Renal cortex interstitium (tissue), 11 donors: Measurements from ENCODE around the gene RAG1. TPM values are rescaled to one million over a fixed set of nuclear protein-coding genes. Genes with fewer than 3 reads are reported as not detected.

Source experiments
- DNase-seq, 11 donors: peaks; one replicate each; pipeline ENCODE4 v3.0.0-alpha.2; 2013; ENCODE audit warnings: low read depth in 9 of 11, low spot score in 4 of 11; ENCODE audit errors: extremely low read depth in 1 of 11
- polyA plus RNA-seq, 3 donors: library from polyadenylated mRNA; unstranded; fragments of 120-200 nt; gene quantifications; one replicate each; pipeline ENCODE4 v1.2.1, GENCODE V29; 2013; ENCODE audit not compliant: insufficient read length in 3 of 3

RAG1 gene
- polyA plus RNA-seq, 3 donors = 2.8 TPM

- no peak for DNase-seq
Measured at GRCh38 chr11:36581536-36581935, 13.7 kb downstream of the RAG1 start.

- no peak for DNase-seq
Measured at GRCh38 chr11:36583667-36584066, 15.9 kb downstream of the RAG1 start.

- no peak for DNase-seq
Measured at GRCh38 chr11:36586543-36586942, 18.7 kb downstream of the RAG1 start.

- DNase-seq = no peak
Measured at GRCh38 chr11:36588099-36588498, 20.3 kb downstream of the RAG1 start.

- no peak for DNase-seq
Measured at GRCh38 chr11:36590513-36590912, 22.7 kb downstream of the RAG1 start.

- no peak for DNase-seq
Measured at GRCh38 chr11:36591433-36591832, 23.6 kb downstream of the RAG1 start.

- peak; percentile 74 to 96 (median 87) for DNase-seq
Measured at GRCh38 chr11:36594316-36594989, 26.6 kb downstream of the RAG1 start, which contains the start of gene IFTAP. TSS of gene IFTAP (plus strand) at chr11:36594502. CDS start at chr11:36610104, 15,602 bp downstream.

DNA sequence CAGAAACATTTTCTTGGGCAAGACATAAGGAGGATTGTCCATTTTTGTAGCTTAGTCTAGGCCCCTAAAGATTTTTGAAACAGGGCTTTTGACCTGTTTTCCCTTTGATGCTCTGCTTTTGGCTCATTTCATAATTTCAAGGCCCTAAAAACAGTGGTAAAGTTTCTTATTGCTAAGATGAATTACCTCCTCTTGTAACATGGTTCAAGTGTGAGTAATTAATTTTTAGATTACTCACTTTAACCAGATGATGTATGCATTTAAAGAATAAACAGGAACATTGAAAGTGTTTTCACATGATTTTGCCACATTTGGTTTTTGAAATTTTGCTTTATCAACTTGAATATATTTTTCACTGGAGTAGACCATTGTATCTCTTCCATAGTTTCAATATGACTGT, 29.1 kb downstream of the RAG1 start:
- no peak for DNase-seq

- DNase-seq = no peak
Measured at GRCh38 chr11:36598051-36598450, 30.2 kb downstream of the RAG1 start, which contains the start of gene RAG2. TSS of gene RAG2 (minus strand) at chr11:36598236. CDS start at chr11:36594168, 4,068 bp downstream.

DNA sequence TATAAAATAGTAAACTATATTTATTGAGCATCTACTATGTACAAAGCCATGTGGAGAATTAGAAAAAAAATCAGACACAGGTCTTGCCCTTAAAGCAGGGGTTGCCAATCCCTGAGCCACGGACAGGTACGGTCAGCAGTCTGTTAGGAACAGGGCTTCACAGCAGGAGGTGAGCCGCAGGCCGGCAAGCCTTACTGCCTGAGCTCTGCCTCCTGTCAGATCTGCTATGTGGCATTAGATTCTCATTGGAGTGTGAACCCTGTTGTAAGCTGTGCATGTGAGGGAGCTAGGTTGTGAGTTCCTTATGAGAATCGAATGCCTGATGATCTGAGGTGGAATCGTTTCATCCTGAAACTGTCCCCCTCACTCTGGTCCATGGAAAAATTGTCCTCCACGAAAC, 32.4 kb downstream of the RAG1 start:
- DNase-seq = no peak

GRCh38 chr11:36601155-36601554, 33.3 kb downstream of the RAG1 start:
- DNase-seq = no peak

- DNase-seq = no peak
Measured at GRCh38 chr11:36602135-36602534, 34.3 kb downstream of the RAG1 start.

DNA sequence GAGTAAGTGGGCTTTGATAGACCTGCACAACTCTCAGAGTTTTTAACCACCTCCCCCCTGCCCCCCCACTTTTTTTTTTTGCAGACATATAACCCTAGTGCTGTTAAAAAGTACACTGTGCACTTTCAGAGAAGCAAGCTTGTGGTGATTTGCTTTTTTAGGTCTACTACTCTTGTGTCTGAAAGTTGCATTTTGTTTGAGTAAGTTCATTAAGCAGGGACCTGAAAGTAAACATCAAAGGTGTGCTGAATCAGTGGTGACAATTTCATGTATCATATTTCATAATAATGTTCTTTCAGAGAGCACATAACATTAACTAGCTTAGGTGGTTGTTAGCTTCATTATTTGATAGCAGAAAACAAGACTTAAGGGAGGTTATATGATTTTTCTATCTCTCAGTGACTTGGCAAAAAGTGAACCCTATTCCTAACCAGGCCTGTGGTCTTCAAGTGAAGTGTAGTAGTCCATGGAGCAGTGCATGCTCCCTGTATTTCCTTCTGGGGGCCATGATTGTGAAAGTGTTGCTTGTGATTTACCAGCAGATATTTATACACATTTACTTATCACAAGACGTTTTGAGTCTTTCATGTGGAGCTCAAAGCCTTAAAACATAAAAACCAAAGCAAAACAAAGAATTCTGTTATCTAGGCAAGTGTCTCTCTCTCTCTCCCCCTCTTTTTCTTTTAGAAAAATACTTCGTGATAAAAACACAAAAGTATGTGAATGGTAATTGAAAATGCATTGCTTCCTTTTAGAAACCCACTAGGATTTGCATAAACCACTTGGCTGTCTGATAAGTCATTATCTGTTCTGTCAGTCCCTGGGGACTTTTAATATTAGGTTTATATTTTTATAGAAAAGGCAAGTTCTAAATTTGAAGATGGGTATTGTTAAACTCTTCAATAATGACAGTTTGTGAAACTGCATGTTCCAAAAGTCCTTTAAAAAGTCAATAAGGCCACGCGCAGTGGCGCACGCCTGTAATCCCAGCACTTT, 37.7 kb downstream of the RAG1 start:
- DNase-seq = no peak

DNA sequence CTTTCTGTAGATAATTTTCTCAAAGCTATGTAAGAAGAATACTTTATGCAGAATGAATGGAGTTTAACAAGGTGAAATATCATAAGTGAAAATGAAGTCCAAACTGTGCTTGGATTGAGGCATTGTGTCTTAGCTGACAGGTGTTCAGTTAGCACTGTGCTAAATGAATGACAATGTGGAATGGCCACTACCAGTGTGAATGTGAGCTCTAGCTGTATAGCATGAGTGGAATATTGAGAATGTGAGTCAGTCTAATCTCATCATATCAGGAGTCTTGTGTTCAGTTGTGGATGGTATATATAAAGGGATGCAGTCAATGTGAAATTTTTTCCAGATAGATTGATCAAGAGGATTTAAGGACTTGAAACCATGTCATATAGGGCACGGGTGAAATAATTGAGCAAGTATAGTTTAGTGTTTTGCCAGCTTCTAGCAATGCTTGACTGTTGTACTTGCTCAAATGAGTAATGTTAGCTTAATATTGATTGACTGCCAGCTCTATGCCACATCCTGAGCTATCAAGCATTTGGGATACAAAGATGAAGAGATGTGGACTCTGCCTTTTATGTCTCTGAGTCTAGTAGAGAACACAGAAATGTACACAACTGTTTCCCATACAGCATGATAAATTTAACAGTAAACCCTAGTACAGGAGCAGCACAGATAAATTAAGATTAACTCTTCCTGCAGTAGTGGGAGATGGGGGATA, 40.8 kb downstream of the RAG1 start:
- no peak for DNase-seq

GRCh38 chr11:36609383-36609782, 41.6 kb downstream of the RAG1 start:
- DNase-seq = no peak

DNA sequence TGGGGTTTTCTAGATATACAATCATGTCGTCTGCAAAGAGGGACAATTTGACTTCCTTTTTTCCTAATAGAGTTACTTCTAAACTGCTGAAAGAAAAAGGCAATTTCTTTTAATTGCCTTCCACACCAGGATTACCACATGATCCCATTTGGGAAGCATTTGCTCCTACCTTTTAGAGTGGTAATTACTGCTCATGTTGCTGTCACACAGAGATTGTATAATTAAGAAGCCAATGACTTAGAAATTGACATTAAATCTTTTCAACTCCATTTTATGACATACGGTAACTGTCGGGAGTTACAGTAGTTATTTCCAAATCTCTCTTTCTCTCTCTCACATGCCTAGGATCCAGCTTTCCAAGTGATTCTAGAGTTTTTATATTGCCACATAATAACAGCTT, 48.0 kb downstream of the RAG1 start:
- no peak for DNase-seq

- DNase-seq = no peak
Measured at GRCh38 chr11:36617543-36618362, 49.9 kb downstream of the RAG1 start.

DNA sequence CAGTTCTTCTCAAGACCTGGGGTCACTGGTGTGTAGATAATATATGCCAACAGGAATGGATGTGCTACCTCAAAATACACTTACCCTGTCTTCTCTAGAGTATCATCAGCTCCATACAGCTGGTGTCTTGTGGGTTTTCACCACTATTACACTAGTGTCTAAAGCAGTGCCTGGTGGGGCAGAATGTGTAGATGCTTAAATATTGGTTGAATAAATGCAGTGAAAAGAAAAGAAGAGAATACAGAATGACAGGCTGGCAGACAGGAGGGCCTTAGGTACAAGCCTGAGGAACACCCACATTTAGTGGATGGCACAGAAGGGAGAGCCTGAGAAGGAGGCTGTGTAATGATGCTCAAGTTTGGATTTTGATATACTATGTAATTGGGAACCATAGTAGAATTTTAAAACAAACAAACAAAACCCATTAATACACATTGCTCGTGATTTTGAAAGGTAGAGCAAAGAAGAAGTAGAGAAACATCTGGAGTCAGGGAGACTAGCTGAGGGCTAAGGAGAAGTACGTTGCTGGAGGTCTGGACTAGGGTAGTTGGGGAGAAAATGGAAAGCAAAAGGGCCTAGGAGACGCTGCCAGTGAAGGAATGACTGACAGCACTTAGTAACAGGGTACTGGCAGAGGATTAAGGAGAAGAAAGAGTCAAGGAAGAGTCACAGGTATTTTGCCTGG, 50.7 kb downstream of the RAG1 start:
- no peak for DNase-seq
